A549 (cell line): ENCODE results near the gene MAML3. TPM values are rescaled to one million over a fixed set of nuclear protein-coding genes. Genes with fewer than 3 reads are reported as not detected.

Source experiments
- ATAC-seq, 2 experiments: fragments of 200-7000 bp in 1 of 2; fragments of >200 bp in 1 of 2; cut with Nextera tagmentation in 1 of 2; cut with Tn5 transposase in 1 of 2; 3 replicates each; pipeline versions ENCODE4 v1.8.0 to v1.9.1; 2018 to 2020; ENCODE audit warnings: mild to moderate bottlenecking in 1 of 2, moderate library complexity in 1 of 2
- CTCF ChIA-PET: fragments of 300-600 bp; sonication (Branson Sonifier 250); formaldehyde crosslinking; extraction: SDS; loops from one replicate; lab custom pipeline; 2021; ENCODE audit warnings: antibody characterized with exemption, inconsistent platforms; lab: Yijun Ruan, JAX
- POLR2A ChIA-PET: fragments of 350-600 bp; formaldehyde crosslinking; extraction: SDS; loops from one replicate; lab custom pipeline; 2021; ENCODE audit warnings: antibody characterized with exemption, inconsistent platforms; lab: Yijun Ruan, JAX
- DNase-seq, 2 experiments: peaks; one replicate each; pipeline versions ENCODE4 v3.0.0 to v3.0.0-alpha.2; 2011 to 2016; ENCODE audit warnings: low read depth in 1 of 2, low spot score in 1 of 2
- FAIRE-seq: peaks from 2 replicates; lab custom pipeline; 2011; peaks lifted over from hg19 to GRCh38; lab: Jason Lieb, UNC
- H3K27ac ChIP-seq, 2 experiments: fragments of >200 bp; sonication (Bioruptor Twin); formaldehyde crosslinking; 3 replicates each; pipeline ENCODE4 v1.5.1; 2016 to 2017
- H3K4me1 ChIP-seq: fragments of >200 bp; sonication (Bioruptor Twin); formaldehyde crosslinking; 3 replicates; pipeline ENCODE4 v1.6.1; 2016
- H3K4me2 ChIP-seq: fragments of >200 bp; sonication (Bioruptor Twin); formaldehyde crosslinking; 3 replicates; pipeline ENCODE4 v1.6.1; 2016
- H3K4me3 ChIP-seq: fragments of >200 bp; sonication (Bioruptor Twin); formaldehyde crosslinking; 3 replicates; pipeline ENCODE4 v1.5.1; 2016
- H3K9me3 ChIP-seq: fragments of >200 bp; sonication (Bioruptor Twin); formaldehyde crosslinking; 3 replicates; pipeline ENCODE4 v1.6.1; 2016
- CEBPB ChIP-seq, 2 experiments: fragments of >200 bp in 1 of 2; sonication (Bioruptor Twin) in 1 of 2; formaldehyde crosslinking in 1 of 2; IDR thresholded peaks; 2 replicates each; pipeline ENCODE4 v1.6.1; 2012 to 2016
- EHF ChIP-seq: fragments of 250-450 bp; sonication (Bioruptor Pico); IDR thresholded peaks from 2 replicates; pipeline ENCODE4 v1.5.0; 2020; ENCODE audit warnings: mild to moderate bottlenecking
- ESRRA ChIP-seq: fragments of 150-350 bp; IDR thresholded peaks from 2 replicates; pipeline ENCODE4 v1.6.1; 2014; ENCODE audit warnings: mild to moderate bottlenecking, low read length, borderline replicate concordance
- HDAC2 ChIP-seq: fragments of 200-600 bp; sonication (generic); IDR thresholded peaks from 2 replicates; pipeline ENCODE4 v1.6.1; 2016
- HEYL ChIP-seq: fragments of 250-450 bp; sonication (Bioruptor Pico); IDR thresholded peaks from 2 replicates; pipeline ENCODE4 v1.8.0; 2021; ENCODE audit warnings: mild to moderate bottlenecking, moderate library complexity
- HOXA7 ChIP-seq: fragments of 250-450 bp; sonication (Bioruptor Pico); IDR thresholded peaks from 2 replicates; pipeline ENCODE4 v1.5.0; 2020; ENCODE audit warnings: mild to moderate bottlenecking, moderate library complexity
- HOXB13 ChIP-seq: fragments of 250-450 bp; sonication (Bioruptor Pico); IDR thresholded peaks from 2 replicates; pipeline ENCODE4 v1.5.0; 2020; ENCODE audit warnings: low read depth, mild to moderate bottlenecking, moderate library complexity
- HOXB5 ChIP-seq: fragments of 250-450 bp; sonication (Bioruptor Pico); IDR thresholded peaks from 2 replicates; pipeline ENCODE4 v1.5.0; 2020; ENCODE audit warnings: mild to moderate bottlenecking, moderate library complexity
- MAFK ChIP-seq: fragments of 450-650 bp; IDR thresholded peaks from 2 replicates; pipeline ENCODE4 v1.6.1; 2014; ENCODE audit not compliant: partially characterized antibody
- NR3C1 ChIP-seq: fragments of >200 bp; sonication (Bioruptor Twin); formaldehyde crosslinking; IDR thresholded peaks from 3 replicates; pipeline ENCODE4 v1.6.1; 2017
- POLR2AphosphoS2 ChIP-seq: conservative IDR thresholded peaks from 2 replicates; pipeline ENCODE4 v1.6.1; 2012; ENCODE audit warnings: low read length, improper control_type of control experiment, inconsistent platforms
- RARB ChIP-seq: fragments of 250-450 bp; sonication (Bioruptor Pico); IDR thresholded peaks from 2 replicates; pipeline ENCODE4 v1.8.0; 2021; ENCODE audit warnings: mild to moderate bottlenecking, moderate library complexity
- ZFP36 ChIP-seq: fragments of 450-650 bp; IDR thresholded peaks from 2 replicates; pipeline ENCODE4 v1.6.1; 2014; ENCODE audit warnings: borderline replicate concordance; ENCODE audit not compliant: partially characterized antibody
- ZSCAN20 ChIP-seq: fragments of 250-450 bp; sonication (Bioruptor Pico); IDR thresholded peaks from 2 replicates; pipeline ENCODE4 v1.8.0; 2022; ENCODE audit warnings: mild to moderate bottlenecking, moderate library complexity
- WGBS: methylation state at CpG from one replicate; pipeline ENCODE4 v1.1.6; 2017; ENCODE audit errors: missing lambda C conversion rate; 5-methylcytosine and 5-hydroxymethylcytosine counted together
- polyA plus RNA-seq, 4 experiments: library from polyadenylated mRNA; depleted of rRNA in 3 of 4; stranded (reverse); fragments of >200 nt; fragmentation: RNase III in 1 of 4; extraction: RNeasy Plus Mini Kit Qiagen cat#74134 plus additional on column Dnase treatment in 1 of 4; gene quantifications; 2 replicates in 3 of 4; 3 replicates in 1 of 4; pipeline ENCODE4 v1.2.3, GENCODE V29; 2011 to 2017
- TF ChIP-seq, protein P1 (sequence below): fragments of 250-450 bp; sonication (Bioruptor Pico); IDR thresholded peaks from 2 replicates; pipeline ENCODE4 v1.5.0; 2021; ENCODE audit warnings: mild to moderate bottlenecking, moderate library complexity, borderline replicate concordance
- TF ChIP-seq, protein P2 (sequence below): fragments of 200-600 bp; sonication (generic); IDR thresholded peaks from 2 replicates; pipeline ENCODE4 v1.6.1; 2016; ENCODE audit warnings: antibody characterized with exemption, mild to moderate bottlenecking, moderate library complexity
- TF ChIP-seq, protein P3 (sequence below): fragments of >200 bp; sonication (Bioruptor Twin); formaldehyde crosslinking; IDR thresholded peaks from 2 replicates; pipeline ENCODE4 v1.6.1; 2016
- TF ChIP-seq, protein P4 (sequence below): IDR thresholded peaks from 2 replicates; pipeline ENCODE4 v1.6.1; 2012

Gene MAML3
- polyA plus RNA-seq, 2 of the 4 experiments (the other 2 are of a cell fraction) = 9.0 to 22.2 TPM

DNA sequence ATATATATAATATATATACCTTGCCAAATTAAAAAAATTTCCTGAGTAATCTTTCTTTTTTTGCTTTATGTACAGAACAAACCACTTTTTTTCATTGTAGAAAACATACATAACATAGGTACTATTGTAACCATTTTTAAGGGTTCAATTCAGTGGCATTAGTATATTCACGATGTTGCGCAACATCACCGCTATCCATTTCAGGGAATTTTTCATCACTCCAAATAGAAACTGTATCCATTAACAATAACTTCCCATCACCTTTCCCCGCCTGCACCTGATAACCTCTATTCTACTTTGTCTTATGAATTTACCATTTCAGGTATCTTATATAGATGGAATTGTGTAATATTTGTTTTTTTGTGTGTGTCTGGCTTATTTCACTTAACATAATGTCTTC lies 363.7 kb downstream of the MAML3 start:
- Histone ChIP-seq H3K4me3 (no peak overlapping the region), H3K9me3 (no peaks in the 10 kb centered on the region), H3K4me1 (peaks cover 5% of the 10 kb centered on the region; the same call in 1 of the 3 replicates), H3K4me2 (no peak overlapping the region), H3K27ac (no peak overlapping the region)
- no peak for ATAC-seq
- CTCF ChIA-PET = no interaction called here
- FAIRE-seq = no peak
- POLR2A ChIA-PET = no interaction called here
- TF ChIP-seq CEBPB (IDR thresholded peaks at IDR 0.05) = peak; percentile 88 to 91
- no peak for TF ChIP-seq RARB (CRISPR knock-in tag)
- 87% methylated on average over 4 of the region's 4 CpGs for WGBS
- DNase-seq = no peak

DNA sequence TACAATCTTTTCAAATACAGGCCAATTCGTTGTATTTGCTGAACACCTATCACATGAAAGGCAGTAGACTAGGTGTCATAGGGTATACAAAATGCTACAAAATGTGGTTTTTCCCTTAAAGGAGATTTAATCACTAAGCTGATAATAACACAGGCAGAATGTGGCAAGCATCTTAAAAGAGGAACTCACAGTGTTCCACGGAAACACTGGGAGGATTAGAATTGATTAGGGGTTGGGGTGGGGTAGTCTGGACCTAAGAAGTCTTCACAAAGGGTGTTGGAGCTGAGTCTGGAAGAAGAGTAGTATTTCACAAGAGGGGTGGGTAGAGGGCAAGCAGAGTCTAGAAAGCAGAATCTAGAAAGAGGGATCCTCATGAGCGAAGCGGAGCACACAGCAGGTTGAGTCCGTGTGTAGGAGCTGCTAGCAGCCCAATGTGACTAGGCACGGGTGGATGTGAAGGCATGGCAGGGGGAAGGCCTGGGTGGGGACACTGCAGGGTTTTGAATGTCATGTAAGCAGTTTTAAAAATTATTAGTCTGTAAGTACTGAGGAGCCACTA lies 364.8 kb downstream of the MAML3 start:
- H3K9me3 ChIP-seq = no peaks in the 10 kb centered on the region
- DNase-seq (no peak), ATAC-seq (no peak), FAIRE-seq (no peak)
- peaks cover 5% of the 10 kb centered on the region; the same call in 1 of the 3 replicates for H3K4me1 ChIP-seq
- WGBS = 90% methylated on average over 6 of the region's 6 CpGs
- CTCF ChIA-PET = no interaction called here
- no peak overlapping the region for H3K4me2 ChIP-seq
- H3K27ac ChIP-seq = no peak overlapping the region
- TF ChIP-seq HEYL (CRISPR knock-in tag) (no peak), EHF (CRISPR knock-in tag) (no peak), MAFK (no peak), NR3C1 (no peak), HOXB5 (CRISPR knock-in tag) (no peak), ZSCAN20 (CRISPR knock-in tag) (no peak), HDAC2 (no peak), ZFP36 (no peak), HOXB13 (CRISPR knock-in tag) (no peak), HOXA7 (CRISPR knock-in tag) (no peak), POLR2AphosphoS2 (no peak), ESRRA (no peak)
- TF ChIP-seq, protein P1, sequence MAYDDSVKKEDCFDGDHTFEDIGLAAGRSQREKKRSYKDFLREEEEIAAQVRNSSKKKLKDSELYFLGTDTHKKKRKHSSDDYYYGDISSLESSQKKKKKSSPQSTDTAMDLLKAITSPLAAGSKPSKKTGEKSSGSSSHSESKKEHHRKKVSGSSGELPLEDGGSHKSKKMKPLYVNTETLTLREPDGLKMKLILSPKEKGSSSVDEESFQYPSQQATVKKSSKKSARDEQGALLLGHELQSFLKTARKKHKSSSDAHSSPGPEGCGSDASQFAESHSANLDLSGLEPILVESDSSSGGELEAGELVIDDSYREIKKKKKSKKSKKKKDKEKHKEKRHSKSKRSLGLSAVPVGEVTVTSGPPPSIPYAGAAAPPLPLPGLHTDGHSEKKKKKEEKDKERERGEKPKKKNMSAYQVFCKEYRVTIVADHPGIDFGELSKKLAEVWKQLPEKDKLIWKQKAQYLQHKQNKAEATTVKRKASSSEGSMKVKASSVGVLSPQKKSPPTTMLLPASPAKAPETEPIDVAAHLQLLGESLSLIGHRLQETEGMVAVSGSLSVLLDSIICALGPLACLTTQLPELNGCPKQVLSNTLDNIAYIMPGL (CRISPR knock-in tag) = no peak
- TF ChIP-seq, protein P2, sequence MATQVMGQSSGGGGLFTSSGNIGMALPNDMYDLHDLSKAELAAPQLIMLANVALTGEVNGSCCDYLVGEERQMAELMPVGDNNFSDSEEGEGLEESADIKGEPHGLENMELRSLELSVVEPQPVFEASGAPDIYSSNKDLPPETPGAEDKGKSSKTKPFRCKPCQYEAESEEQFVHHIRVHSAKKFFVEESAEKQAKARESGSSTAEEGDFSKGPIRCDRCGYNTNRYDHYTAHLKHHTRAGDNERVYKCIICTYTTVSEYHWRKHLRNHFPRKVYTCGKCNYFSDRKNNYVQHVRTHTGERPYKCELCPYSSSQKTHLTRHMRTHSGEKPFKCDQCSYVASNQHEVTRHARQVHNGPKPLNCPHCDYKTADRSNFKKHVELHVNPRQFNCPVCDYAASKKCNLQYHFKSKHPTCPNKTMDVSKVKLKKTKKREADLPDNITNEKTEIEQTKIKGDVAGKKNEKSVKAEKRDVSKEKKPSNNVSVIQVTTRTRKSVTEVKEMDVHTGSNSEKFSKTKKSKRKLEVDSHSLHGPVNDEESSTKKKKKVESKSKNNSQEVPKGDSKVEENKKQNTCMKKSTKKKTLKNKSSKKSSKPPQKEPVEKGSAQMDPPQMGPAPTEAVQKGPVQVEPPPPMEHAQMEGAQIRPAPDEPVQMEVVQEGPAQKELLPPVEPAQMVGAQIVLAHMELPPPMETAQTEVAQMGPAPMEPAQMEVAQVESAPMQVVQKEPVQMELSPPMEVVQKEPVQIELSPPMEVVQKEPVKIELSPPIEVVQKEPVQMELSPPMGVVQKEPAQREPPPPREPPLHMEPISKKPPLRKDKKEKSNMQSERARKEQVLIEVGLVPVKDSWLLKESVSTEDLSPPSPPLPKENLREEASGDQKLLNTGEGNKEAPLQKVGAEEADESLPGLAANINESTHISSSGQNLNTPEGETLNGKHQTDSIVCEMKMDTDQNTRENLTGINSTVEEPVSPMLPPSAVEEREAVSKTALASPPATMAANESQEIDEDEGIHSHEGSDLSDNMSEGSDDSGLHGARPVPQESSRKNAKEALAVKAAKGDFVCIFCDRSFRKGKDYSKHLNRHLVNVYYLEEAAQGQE = no peak
- TF ChIP-seq, protein P3, sequence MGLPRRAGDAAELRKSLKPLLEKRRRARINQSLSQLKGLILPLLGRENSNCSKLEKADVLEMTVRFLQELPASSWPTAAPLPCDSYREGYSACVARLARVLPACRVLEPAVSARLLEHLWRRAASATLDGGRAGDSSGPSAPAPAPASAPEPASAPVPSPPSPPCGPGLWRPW = no peak
- TF ChIP-seq, protein P4, sequence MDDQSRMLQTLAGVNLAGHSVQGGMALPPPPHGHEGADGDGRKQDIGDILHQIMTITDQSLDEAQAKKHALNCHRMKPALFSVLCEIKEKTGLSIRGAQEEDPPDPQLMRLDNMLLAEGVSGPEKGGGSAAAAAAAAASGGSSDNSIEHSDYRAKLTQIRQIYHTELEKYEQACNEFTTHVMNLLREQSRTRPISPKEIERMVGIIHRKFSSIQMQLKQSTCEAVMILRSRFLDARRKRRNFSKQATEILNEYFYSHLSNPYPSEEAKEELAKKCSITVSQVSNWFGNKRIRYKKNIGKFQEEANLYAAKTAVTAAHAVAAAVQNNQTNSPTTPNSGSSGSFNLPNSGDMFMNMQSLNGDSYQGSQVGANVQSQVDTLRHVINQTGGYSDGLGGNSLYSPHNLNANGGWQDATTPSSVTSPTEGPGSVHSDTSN = no peak
- POLR2A ChIA-PET = no interaction called here
- no peak overlapping the region for H3K4me3 ChIP-seq
